NCI-H1092 treated with DMSO at 0.1 percent for 48 hours (cell line): ENCODE results near the gene TEDC1.

Source experiments
- DNase-seq: peaks from one replicate; lab custom pipeline; 2025; lab: John Stamatoyannopoulos, UW

The TEDC1 gene

GRCh38 chr14:105490572-105491365 is at the start of gene TEDC1:
Gene TEDC1, plus strand, starts transcription at chr14:105491246. Its CDS starts 130 bp downstream, at chr14:105491376.
- peak; percentile 100 for DNase-seq

DNA sequence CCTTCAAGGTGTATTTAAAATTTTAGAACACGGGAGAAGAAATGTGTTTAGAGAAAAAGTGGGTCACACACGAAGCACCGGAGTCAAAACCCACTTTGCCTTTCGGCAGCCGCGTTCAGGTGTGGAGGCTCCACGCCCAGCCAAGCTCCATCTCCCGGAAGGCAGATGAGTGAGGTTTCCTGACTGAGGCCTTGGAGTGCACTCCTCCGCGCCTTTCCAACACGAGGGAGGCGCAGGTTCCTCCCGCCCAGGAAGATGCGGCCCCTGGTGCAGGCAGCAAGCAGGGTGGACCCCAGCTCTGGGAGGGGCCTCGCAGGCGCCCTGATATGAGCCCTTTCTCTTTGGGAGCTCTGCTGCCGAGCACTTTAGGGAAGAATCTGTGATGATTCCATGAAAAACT is 48.9 kb upstream of the TEDC1 start:
- no peak for DNase-seq

DNA sequence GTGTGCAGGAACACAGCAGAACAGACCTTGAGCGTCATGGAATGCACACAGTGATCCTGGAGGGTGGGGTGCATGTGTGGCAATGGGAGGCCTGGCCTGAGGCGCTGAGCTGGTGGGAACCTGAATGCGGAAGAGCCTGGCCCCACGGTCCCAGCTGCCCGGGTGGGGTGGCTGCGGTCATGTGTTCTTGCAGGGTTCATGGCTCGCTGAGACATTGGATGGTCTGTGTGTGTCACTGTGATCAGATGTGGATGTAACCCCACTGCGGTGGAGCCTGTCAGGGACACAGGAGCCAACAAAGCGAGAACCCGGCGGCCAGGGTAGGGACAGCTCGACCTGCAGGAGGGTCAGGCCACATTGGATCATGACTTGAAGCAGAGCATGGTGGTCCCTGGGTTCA is 48.2 kb upstream of the TEDC1 start:
- DNase-seq = no peak

DNA sequence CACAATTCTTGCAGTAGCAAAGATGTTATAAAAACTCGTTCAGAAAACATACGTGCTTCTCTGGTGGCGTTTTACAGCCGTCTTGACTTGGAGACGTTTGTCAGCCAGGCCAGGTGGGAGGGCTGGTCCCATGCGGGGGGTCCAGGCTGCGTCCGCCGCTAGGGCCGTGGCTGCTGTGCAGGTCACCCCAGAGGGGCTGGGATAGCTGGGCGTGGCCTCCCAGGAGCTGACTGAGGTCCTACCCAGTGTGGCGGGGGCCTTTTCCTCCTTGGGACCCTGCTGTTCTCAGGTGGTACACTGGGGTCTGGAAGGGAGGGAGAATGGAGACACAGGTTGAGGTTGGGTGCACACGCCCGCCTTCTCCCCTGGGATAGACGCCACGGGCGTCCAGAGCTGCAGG is 46.2 kb upstream of the TEDC1 start:
- no peak for DNase-seq

DNA sequence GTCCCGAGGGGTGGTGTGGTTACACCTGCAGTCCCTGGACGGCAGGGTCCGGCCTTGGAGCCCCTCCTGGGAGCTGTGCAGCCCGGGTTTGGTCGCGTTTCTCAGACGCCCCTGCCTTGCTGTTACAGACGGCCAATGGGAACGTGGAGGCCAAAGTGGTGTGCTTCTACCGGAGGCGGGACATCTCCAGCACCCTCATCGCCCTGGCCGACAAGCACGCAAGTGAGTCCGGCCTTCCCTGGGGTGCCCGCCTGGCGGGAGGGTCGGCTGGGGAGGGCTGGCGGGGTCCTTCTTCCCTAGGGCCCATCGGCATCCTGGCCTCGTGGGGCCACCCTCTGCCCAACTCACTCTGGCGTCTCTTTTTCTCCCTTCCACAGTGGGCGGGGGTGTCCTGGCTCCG is 45.8 kb upstream of the TEDC1 start:
- DNase-seq = no peak

DNA sequence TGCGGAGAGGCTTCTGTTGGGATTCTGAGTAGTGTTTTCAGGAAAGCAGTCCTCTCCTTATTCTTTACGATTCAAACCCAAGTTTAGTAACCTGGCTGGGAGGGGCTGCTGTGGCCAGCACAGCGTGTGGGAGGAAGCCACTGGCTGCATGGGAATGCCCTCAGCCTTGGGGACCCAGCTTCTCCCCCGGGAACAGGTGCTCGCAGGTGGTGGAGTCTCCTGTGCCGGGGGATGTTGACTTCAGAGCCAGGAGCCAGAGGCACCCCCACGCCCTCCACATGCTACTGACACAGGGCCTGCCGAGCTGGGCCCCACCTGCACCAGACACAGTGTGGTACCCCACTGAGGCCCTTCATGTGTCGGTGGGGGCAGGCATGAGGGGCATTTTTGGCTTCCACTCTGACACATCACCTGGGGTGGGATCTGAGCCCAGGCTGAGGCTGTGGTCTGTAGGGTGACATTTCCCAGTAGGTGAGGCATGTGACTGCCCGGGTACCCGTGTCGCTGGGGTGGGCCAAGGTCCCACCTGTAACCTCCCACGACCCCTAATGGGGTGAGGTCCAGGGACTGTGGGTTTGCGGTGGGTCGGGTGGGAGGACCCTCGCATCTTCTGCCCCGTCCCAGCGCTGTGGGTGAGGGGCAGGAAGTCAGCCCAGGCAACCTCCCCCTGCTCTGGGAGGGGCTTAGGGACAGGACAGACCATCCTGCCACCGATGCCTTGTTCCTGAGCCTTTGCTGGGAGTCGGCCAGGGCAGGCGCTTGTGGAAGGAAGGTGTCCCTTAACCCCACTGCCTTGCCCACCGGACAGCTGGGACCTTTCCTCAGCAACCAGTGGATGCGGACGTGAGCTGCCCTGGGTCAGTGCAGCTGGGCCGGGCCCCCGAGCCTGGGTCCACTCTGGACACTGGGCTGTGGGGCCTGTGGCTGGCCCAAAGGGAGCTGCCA is 44.9 kb upstream of the TEDC1 start:
- no peak for DNase-seq

DNA sequence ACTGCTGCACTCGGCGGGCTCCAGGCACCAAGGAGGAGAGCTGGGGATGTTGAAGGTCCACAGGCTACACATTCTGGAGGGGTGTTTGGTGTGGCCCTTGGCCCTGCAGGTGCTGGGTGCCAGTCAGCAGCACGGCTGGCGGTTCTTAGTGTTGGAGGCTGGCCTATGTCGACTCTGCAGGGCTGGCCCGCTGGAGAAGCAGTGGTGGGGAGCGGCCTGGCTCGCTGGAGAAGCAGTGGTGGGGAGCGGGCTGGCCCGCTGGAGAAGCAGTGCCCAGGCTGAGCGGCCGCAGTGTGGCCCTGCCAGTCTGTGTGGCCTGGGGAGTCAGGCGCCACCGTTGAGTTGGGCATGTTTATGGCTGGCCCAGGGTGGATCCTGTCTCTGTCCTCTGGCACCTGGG is 44.1 kb upstream of the TEDC1 start:
- DNase-seq = no peak

DNA sequence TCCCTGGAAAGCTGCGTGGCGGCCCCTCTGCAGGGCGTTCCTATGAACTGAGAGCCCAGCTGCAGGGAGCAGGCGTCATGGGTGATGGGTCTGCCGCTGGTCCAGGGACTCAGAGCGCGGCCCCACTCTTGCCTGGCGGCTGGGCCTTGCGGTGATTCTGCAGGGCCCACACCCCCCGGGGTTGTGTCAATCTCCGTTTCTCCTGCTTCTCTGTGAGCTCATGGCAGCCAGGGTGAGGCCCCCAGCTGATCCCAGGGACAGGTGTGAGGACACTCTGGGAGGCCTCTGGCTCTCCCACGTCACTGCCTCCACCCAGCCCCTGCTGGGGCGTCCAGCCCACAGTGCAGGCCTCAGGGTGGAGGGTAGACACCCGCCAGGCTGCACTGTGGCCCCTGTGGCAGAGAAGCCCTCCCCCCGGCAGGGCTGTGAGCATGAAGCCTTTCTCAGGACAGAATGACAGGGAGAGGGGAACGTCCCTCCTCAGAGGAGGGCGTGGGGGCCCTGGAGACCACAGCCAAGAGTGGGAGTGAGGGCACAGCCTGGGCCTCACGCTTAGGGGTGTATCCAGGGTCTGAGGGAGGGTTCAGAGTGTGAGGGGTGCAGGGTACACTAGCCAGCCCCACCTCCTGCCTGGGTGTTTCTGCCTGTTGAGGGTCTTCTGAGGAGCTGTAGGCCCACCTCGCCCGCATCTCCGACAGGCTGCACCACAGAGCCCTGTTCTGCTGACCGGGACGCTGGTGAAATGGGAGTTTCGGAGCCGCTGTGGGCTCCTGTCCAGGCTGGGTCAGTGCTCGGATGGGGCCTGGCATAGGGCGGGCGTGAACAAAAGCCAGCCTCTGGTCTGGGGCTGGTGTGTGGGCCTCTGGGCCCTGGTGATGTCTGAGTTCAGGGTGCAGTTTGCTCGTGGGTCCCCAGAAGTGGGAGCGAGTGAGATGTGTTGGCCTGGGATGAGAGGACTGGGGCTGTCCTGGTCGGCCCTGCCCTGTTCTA is 43.1 kb upstream of the TEDC1 start:
- no peak for DNase-seq

DNA sequence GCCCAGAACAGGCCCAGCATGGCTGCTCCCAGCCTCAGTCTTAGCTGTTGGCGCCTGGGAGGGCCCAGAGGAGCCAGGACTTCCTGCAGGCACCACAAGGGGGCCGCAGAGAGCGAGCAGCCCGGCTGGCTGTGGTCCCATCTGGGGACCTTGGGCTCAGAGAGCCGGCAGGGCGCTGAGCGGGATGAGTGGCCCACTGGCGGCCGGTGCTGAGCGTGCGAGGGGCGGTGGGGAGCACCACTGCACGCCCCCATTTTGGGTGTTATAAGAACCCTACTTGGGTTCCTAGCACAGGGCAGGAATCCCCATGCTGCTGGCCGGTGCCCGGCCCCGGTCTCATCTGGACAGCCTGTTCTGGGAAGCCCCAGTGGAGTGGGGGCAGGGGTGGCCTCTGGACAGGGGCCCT is 42.3 kb upstream of the TEDC1 start:
- DNase-seq = peak; percentile 10

DNA sequence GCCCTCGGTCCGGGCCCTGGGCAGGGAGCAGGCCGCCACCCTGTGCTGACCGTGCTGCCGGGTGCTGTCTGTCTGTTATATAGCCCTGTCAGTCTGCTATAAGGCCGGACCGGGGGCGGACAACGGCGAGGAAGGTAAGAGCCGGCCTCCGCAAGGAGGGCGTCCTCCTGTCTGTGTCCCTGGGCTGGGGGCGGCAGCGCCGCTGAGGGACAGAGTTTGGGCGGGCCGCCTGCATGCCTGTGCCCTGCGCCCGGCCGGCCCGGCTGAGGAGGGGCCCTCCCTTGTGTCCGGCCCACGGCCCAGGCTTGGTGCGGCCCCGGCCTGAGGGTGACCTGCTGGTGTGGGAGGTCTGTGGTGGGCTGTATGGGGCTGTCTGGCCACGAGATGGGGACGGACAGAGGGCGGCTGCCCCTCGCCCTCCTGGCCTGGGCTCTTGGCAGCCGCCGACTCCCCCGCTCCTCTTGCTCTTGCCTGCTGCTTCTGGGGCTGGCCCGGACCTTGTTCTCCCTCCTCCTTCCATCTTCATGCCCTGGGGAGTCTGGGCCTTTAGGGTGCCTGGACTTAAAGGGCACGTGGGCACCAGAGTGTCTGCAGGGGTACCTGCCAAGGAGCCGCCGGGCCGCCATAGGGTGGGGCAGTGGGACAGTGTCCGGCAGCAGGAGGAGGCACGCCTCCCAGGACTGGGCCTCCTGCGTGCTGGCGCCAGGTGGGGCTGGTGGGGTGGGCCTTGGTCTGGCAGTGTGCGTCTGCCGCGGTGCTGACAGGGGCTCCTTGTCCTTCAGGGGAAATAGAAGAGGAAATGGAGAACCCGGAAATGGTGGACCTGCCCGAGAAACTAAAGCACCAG is 41.5 kb upstream of the TEDC1 start:
- no peak for DNase-seq

DNA sequence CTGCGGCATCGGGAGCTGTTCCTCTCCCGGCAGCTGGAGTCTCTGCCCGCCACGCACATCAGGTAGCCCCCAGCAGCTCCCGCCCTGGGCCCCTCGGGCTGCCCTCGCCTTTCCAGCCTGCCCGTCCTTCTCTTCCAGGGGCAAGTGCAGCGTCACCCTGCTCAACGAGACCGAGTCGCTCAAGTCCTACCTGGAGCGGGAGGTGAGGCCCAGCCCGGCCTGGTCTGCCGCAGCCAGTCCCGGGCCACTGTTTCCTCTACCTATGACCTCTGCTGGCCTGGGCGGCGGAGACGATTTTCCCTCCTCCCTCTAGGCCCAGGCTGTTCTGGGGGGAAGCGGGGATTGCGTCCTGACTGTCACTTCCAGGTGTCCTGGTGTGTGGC is 40.9 kb upstream of the TEDC1 start:
- no peak for DNase-seq

- DNase-seq = no peak
Observed at GRCh38 chr14:105450864-105451720, 40.0 kb upstream of the TEDC1 start.

DNA sequence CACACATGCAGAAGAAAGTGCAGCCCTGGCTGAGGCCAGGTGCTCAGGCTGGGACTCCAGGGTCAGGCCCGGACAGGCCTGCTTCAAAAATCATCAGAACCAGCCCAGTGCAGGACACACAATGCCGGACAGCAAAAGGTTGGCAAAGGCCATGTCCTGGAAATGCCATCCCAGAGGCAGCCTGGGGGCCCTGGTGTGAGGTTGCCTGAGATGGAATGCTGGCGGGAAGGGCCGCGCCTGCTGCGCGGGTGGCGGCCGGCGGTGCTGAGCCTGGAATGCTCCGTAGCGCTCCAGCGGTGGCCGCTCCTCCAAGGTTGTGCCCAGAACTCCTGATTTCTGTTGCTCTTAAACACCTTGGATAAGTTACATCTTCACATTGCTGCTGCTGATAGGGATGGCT is 38.1 kb upstream of the TEDC1 start:
- DNase-seq = no peak

DNA sequence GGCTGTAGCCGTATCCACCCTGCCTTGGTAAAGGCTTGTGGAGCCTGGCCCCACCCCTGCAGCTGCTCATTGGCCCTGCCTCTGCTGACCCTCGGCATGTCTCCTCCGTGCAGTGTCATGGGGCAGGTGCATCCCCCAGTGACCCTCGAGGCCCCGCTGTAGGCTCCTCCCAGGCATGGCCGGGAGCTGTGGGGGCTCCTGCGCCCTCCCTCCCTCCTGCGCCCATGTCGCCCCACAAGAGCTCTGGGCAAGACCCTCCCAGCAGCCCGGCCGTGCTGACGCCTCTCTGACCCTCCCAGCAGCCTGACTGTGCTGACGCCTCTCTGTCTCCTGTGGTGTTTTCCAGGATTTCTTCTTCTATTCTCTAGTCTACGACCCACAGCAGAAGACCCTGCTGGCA is 37.2 kb upstream of the TEDC1 start:
- no peak for DNase-seq

DNA sequence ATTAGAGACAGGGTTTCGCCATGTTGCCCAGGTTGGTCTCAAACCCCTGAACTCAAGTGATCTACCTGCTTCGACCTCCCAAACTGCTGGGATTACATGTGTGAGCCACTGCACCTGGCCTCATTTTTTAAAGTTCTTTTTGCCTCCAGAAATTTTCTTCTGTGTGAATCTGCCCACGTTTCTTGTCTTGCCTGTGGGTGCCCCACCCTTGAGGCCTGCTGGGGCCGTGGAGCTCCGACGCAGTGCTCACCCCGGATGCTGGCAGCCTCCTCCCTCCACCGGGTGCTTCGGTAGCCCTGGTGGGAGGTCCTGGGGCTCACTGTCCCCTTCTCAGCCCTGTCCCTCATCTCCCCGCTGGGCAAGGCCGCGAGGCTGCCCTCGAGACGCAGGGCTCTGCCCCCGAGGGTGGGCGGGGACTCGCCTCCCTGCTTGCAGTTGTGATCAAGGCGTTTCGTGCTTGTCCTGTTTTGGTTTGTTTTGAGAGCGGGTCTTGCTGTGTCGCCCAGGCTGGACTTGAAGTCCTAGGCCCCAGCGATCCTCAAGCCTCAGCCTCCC is 35.9 kb upstream of the TEDC1 start:
- no peak for DNase-seq

GRCh38 chr14:105455766-105456660 is 35.0 kb upstream of the TEDC1 start:
- DNase-seq = no peak

GRCh38 chr14:105456736-105457617 is 34.1 kb upstream of the TEDC1 start:
- no peak for DNase-seq

GRCh38 chr14:105458010-105458409 is 33.0 kb upstream of the TEDC1 start:
- no peak for DNase-seq
